ENCODE measurements around the gene ETDC.

ETDC gene

GRCh38 chrX:135347381-135348016 lies 38.2 kb downstream of the ETDC start:
- no peak for DNase-seq

- DNase-seq, result no peak
These were observed 45.0 kb downstream of the ETDC start for GRCh38 chrX:135354288-135354687.
